ENCODE results near the gene RFX2.
"Not testable (repeated sequence)": the region's sequence is repeated elsewhere in the genome, so short reads cannot be mapped to it uniquely, and the experiment has no call there.

RFX2 gene

DNA sequence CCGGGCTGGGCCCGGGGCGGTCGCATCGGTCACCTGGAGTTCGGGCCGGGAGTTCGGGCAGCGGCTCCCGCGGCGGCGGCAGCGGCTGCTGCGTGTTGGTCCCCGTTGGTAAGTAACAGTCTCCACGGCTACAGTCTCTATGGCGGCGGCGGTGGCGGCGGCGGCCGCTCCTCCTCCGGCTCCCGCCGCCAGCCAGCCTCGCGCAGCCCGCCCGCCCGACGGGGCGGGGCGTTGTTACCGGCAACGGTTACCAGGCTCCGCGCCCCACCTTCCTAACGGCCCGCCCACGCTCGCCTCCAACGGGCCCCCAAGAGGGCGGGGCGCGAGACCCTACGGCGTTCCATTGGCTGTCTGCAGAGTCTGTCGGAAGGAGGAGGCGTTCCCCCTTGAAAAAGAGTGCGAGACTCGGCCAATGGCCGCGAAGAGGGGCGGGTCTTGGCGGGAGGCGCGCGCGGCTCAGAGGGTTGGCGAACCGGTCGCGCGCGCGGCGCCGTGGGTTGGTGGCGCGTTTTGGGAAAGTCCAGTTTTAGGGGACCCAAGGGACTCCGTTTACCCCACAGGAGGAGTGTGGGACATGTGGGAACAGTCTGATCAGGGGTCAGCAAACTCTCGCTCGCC lies at the start of gene RFX2:
TSS of gene RFX2 (minus strand) at position 141 of the 618 bp plus-strand sequence. CDS start 63,004 bp downstream, outside the sequence.
- peak; percentile 100 for DNase-seq

DNA sequence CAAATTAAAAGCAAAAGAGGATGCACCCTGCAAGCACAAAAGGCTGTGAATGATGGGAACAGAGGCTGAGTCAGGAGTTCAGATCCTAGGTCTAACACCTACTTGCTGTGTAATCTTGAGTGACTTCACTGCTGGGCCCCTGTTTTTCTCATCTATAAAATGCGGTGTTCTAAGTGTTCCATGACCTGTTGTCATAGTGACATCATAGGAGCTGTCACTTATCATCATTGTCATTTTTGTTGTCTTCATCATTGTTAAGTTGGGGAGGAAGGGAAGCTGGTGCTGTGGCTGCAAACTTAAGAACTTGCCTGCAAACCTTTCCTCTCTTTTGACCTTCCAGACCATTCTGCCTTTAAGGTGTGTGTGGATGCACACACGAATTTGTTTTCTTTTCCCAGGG lies 45.7 kb upstream of the RFX2 start:
- DNase-seq, result no peak

DNA sequence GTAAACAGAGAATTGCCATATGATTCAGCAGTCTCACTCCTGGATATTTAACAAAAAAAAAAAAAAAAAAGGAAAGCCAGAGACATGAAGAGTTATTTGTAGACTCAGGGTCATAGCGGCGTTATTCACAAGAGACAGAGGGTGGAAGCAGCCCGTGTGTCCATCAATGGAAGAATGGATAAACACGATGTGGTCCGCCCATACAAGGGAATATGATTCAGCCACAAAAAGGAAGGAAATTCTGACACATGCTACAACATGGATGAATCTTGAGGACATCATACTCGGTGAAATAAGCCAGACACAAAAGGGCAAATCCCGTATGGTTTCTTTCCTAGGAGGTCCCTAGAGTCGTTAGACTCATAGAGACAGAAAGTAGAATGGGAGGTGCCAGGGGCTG lies 40.0 kb upstream of the RFX2 start:
- DNase-seq, result no peak

DNA sequence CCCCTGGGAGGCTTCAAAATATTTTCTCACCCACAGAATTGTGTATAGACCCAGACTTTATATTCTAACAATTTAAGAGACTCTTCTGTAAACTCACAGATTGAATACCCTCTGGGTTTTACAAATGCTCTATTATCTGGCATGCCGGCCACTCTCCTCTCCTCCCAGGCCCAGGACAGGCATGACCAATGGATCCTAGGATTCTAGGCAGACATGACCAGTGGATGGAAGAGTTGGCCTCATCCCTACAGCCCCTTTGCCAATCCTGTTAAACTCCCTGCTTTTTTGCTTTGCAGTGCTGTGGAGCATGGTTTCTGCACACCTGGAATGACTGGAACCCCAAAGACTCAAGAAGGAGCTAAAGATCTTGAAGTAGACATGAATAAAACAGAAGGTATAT lies 30.9 kb upstream of the RFX2 start:
- DNase-seq, result no peak

DNA sequence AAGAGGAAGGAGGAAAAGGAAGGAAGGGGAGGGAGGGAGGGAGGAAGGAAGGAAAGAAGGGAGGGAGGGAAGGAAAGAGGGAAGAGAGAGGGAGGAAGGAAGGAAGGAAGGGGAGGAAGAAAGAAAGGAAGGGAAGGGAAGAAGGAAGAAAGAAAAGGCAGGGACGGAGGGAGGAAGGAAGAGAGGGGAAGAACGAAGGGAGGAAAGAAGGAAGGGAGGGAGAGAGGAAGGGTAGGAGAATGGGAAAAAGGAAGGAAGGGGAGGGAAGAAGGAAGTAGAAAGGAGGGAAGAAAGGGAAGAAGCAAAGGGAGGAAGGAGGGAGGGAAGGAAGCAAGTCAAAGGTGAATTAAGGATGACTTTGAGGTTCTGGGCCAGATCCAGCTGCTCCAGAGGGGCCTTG lies 28.2 kb upstream of the RFX2 start:
- DNase-seq, result no peak

DNA sequence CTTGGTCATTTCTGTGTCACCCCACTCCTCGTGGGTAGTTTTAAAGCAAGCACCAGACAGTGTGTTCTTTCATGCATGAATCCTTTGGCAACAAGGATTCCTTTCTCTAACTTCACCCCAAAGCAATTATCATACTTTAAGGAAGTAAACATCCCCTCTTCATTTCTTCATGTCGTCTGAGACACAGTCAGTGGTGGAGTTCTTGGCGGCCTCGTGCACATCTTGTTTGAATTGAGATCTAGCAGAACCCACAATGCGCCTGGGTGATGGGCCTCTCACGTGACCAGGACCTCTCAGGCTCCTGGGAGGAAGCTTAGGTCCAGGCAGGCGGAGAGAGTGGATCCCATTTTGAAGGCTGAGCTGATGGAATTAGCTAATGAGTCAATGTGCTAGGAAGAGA lies 27.8 kb upstream of the RFX2 start:
- no peak for DNase-seq

DNA sequence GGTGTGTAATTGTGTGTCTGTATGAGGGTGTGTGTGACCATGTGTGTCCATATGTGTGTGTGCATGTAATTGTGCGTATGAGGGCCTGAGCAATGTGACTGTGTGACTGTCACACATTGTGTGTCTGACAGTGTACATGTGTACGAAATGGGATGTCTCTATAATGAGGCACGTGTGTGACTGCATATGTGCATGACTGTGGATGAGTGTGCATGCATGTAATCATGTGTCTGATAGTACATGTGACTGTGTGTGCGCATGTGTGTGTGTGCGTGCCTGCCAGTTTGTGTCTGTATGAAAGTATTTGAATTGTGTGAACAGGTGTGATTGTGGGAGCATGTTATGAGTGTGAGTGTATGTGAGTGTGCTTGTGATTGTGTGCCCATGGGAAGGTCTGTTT lies 22.9 kb upstream of the RFX2 start:
- DNase-seq, result no peak

DNA sequence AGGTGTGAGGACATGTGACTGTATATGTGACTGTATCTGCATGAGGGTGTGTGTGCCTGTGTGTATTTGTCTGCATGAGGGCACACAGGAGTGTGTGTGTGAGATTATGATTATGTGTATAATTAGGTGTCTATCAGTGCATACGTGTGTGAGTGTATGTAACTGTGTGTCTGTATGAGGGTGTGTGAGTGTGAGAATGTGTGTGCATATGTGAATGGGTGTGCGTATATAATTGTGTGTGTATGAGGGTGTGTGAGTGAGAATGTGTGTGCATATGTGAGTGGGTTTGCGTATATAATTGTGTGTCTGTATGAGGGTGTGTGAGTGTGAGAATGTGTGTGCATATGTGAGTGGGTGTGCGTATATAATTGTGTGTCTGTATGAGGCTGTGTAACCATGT lies 22.2 kb upstream of the RFX2 start:
- DNase-seq, result no peak

DNA sequence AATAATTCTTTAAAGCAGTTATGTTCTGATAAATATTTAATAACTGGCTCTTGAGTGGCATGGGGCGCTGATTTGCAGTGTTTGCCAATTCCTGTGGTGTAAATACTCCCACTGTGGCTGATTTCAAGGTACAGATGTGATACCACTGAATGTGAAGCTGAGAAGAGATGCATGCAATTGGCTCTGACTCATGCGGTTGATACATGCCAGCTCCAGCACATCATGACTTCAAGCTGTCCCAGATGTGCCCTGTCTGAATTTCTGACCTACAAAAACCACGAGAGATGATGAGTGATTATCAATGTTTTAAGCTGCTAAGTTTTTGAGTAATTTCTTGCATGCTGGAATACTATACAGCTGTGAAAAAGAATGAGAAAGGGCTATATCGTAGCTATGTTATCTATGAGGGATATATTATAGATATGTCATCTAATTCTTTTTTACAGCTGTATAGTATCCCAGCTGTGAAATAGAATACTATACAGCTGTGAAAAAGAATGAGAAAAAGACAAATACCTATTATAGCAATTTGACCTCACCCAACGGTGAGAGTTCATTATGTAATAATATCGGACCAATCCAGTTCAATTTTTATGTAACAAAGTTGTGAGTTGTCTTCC lies 17.5 kb upstream of the RFX2 start:
- no peak for DNase-seq

DNA sequence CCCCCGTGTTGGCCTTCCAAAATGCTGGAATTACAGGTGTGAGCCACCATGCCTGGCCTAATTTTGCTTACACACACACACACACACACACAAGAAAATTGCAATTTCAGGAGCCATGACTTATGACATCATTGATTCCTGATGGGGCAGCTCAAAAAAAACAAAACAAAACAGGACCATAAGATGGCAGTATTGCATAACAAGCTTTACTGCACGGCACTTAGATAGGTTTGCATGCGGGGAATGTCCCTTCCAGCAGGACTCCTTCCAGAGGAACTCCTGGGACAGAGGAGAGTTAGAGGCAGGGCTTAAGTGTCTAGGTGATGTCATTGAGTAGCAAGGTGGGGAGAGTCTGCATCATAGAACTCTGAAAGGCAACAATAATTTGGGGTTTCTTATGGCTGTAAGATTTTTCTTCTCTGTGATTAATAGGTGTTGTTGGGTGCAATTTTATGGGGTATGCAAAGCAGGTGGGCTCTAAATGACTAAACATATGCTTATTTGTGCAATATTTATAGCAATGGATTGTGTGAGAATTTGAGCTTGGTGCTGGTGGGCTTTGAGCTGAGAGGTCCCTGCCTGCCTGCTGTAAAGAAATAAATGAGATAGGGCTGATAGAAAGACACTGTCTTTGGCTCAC lies 16.2 kb upstream of the RFX2 start:
- DNase-seq, result peak; percentile 41

DNA sequence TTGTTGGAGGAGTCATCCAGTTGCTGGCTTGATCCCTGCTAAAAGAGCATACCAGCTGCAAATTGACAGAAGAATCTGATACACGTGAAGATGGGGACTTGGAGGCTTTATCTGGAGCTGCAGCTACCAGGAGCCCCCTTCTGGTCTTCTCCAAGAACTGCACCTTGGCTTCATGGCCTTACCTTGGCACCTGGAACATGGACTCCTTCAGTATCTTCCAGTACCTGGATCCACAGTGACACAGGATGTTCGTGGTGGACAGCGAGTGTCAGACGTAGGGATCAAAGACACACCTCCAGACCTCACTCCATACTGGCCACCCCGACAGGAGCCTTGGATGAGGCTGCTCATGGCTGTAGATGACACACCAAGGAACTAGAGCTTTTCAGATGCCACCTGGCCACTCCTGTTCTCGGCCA lies 15.3 kb upstream of the RFX2 start:
- peak; percentile 78 for DNase-seq

DNA sequence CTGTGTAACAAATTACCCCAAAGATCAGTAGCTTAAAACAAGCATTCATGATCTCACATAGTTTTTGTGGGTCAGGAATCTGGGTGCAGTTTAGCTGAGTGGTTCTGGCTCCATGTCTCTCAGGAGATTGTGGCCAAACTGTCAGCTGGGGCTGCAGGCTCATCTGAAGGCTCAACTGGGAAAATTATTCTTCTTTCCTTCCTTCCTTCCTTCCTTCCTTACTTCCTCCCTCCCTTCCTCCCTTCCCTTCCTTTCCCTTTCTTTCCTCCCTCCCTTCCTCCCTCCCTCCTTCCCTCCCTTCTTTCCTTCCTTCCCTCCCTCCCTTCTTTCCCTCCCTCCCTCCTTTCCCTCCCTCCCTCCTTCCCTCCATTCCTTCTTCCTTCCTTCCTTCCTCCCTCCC lies 8.7 kb upstream of the RFX2 start:
- no peak for DNase-seq

DNA sequence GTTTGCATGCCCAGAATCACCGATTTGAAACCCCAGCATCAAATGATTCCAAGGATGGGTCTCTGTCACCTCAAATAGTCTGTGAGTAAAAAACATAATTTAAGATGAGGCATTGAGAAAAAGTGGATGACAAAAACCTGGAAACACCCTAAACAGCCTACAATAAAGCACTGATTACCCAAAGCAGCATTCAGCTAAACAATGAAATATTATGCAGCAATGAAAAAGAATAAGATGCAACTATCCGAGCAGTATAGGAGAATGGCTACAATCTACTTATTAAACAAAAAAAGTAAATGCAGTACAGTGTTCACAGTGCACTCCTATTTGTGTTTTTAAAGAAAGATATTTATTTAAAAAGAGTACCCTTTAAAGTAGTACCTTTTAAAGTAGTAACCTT lies 7.7 kb upstream of the RFX2 start:
- no peak for DNase-seq

DNA sequence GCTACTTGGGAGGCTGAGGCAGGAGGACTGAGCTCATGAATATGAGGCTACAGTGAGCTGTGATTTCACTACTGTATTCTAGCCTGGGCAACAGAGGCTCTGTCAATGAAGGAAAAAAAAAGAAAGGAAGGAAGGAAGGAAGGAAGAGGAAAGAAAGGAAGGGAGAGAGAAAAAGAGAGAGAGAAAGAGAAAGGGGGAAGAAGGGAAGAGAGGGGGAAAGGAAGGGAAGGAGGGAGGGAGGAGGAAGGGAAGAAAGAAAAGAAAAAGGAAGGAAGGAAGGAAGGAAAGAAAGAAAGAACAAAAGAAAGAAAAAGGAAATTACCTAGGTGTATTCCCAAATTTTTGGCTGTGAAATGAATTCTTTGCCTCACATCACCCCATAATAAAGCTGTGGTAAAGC lies 7.2 kb upstream of the RFX2 start:
- DNase-seq, result no peak

DNA sequence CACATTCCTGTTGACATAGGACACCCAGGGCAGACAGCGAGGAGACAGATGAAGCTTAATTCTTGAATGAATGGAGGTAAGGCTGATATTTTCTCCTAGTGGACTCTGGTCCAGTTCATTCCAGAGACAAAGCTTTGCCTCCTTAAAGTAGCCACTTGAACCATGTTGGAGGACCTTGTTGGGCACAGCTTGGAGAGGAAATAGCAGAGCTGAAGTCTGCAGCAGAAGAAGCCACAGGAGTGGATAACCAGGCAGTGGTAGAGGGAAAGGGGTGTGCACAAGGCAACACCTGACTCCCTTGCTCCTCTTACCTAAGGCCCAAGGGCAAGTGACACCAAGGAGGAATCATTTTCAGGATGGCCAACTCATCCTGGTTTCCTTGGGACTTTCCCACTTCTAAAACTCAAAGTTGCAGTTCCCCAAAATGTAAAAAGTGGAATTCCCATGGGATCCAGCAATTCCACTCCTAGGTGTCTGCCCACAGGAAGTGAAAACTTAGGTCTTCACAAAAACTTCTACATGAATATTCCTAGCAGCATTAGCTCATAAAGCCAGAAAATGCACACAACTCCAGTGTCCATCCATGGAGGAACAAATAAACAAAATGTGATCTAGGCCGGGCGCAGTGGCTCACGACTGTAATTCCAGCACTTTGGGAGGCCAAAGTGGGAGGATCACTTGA lies 6.6 kb upstream of the RFX2 start:
- DNase-seq, result no peak

DNA sequence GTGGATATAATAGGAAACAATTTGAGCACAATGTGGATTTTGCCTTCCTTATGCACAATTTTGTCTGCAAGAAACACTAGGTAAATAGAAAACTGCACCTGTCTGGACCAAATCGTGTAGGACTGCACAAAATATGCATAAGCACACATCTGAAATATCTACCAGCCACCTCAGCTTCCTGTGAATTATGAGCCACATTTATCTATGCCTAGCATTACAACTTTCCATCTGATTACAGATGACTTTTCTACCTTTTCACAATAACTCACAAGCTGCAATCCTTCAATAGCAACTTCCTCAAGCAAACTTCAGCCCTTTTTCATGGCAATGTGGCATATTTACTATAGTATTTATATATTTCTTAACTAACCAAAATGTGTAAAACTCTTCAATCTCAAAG lies 5.7 kb upstream of the RFX2 start:
- DNase-seq, result no peak

DNA sequence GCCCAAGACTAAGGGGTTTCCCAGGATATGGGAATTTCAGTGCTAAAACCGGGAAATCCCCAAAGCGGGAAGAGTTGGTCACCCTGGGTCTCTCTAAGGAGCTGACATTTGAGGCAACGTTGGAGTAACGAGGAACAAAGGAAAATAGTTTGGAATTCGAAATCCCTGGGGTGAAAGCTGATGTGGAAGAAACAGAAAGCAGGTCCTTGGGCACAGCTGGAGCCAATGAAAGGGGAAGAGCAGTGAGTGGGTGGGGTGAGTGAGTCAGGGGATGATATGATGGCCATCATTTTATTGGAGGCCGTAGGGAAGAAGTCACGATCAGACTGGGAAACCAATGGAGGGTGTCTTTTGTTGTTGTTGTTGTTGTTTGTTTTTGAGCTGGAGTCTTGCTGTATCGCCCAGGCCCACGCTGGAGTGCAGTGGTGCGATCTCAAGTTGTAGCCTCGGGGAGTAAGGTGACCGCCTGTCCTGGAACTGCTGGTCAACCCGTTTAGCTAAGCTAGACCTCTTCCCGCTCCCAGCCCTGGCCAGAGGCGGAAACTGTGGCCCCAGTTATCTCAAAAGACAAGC lies 3.4 kb upstream of the RFX2 start:
- DNase-seq, result no peak

DNA sequence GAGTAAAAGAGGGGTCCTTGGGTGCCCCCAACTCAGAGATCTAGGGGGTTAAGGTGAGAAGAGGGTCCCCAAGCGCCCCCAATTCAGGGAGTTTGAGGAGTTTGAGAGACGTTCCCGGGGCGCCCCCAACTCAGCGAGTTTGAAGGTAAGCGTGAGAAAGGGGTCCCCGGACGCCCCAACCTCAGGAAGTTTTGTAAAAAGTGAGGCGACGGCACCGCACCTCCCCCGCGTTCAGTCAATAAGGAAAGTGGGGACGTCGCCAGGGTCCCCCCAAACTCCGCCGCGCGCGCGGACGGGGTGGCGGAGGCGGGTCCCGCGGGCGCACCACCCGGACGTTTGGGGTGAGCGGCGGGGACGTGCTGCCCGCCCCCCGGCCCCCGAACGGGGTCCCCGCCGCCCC lies 353 bp downstream of the RFX2 start:
- DNase-seq, result no peak

DNA sequence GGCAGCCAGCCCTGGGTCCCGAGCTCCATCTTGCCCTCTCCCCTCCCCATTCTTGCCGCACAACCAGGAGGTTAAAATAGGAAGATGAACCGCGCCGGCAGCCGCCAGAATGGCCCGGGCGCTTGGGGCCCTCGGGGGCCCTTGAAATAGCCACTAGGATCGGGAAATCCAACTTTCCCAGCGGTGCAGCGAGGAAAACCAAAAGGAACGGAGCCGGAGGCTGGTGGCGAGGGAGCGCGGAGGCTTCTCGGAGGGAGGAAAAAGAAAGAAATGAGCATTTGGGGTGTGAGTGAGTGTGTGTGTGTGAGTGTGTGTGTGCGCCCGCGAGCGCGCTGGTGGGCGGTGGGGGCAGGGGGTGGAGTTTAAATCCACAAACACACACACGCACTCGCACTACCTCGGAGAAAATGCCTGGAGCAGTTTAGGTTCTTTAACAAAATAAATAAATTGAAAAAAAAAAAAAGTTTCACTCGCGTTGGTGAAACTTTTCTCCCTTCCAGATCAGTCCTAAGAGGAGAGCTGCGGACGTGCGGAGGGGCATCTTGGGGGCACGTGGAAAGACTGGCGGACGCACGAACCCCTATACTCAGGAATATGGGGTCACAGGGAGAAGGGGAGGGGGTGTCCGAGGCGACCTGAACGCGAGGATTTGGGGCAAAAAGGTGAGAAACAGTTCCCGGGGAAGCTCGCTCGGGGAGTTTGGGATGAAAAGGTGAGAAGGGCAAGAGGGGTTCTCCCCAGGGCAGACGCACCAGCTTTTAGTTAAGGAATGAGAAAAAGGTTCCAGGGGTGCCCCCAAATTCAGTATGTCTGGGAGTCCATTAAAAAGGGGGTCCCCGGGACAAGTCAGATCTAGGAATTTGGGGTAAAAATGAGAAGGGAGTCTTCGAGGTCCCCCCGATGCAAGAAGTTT lies 1.3 kb downstream of the RFX2 start:
- DNase-seq, result peak; percentile 48

DNA sequence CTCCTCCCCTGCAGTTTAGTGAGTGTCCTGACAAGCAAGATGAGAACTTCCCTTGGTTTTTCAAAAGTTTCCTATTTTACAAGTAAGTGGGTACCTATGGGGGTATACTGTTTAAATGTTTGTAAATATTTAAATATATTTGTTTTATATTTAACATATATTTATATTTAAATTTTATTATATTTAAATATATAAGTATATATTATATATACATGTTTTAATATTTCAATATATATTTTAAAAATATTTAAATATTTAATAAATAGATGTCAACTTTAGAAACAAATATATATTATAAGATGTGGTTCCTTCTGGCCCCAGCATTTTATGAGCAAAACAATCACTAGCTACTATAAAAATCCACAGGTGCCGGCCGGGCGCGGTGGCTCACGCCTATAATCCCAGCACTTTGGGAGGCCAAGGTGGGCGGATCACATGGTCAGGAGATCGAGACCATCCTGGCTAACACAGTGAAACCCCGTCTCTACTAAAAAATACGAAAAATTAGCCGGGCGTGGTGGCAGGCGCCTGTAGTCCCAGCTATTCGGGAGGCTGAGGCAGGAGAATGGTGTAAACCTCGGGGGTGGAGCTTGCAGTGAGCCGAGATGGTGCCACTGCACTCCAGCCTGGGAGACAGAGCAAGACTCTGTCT lies 3.5 kb downstream of the RFX2 start:
- DNase-seq, result not testable (repeated sequence)

DNA sequence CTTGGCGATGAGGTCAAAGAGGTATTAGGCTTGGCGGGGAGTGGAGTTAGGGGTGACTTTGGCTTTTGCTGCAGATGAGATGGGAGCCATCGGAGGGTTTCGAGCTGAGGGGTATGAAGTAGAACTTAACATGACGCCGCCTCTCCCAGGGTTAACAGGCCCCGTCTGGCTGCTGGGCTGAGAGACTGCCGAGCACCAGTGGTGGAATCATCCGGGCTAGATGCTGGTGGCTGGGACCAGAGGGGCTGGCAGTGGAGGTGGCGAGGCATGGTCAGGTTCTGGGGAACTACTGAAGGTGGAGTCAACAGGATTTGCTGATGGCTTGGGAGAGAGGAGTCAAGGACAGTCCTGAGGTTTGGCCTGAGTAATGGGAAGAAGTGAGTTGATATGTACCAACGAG lies 4.9 kb downstream of the RFX2 start:
- no peak for DNase-seq

DNA sequence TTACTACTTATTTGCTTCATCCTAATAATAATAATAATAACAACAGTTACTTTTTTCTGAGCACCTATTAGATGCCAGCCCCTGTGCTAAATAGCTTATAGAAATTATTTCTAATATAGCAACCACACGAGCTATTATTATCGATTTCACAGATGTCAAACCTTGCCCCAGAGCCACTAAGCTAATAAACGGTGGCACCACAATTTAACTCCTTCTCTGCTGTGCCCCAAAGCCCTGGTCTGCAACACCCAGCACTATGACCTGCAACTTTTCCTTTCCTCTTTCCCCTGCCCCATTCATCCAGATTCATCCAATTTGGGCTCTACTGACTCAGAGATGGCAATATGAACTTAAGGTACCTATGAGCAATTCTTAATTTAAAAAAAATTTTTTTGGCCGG lies 6.4 kb downstream of the RFX2 start:
- no peak for DNase-seq
